Bronchial epithelial cell (primary cell): Measurements from ENCODE around the gene SLC22A4. TPM values are rescaled to one million over a fixed set of nuclear protein-coding genes. Genes with fewer than 3 reads are reported as not detected.

Experiments
- DNase-seq: peaks from one replicate; pipeline ENCODE4 v3.0.0-alpha.2; 2010; ENCODE audit warnings: low read depth
- FAIRE-seq: peaks from 2 replicates; lab custom pipeline; 2011; peaks lifted over from hg19 to GRCh38; lab: Jason Lieb, UNC
- H3K27me3 ChIP-seq: 2 replicates; pipeline ENCODE4 v1.5.1; 2011; ENCODE audit warnings: low read length; ENCODE audit not compliant: control insufficient read depth, insufficient read depth
- H3K36me3 ChIP-seq: 2 replicates; pipeline ENCODE4 v1.5.1; 2011; ENCODE audit warnings: low read length; ENCODE audit not compliant: control insufficient read depth, insufficient read depth
- H3K4me3 ChIP-seq: 2 replicates; pipeline ENCODE4 v1.5.1; 2011; ENCODE audit warnings: mild to moderate bottlenecking, low read depth, low read length, control low read depth
- CTCF ChIP-seq: IDR thresholded peaks from 2 replicates; pipeline ENCODE4 v1.5.1; 2011; ENCODE audit warnings: mild to moderate bottlenecking, moderate library complexity, low read length, control low read depth, inconsistent platforms; ENCODE audit not compliant: insufficient read depth, severe bottlenecking
- total RNA-seq: library from RNA; depleted of rRNA; stranded (reverse); fragments of >200 nt; gene quantifications from 2 replicates; pipeline ENCODE4 v1.2.1, GENCODE V29; 2014

The SLC22A4 gene
- total RNA-seq, 1 donor from 2014 or later, result 0.26 TPM

- no peaks in the 10 kb centered on the region for H3K27me3 ChIP-seq
- no peak for DNase-seq
- no peak overlapping the region for H3K4me3 ChIP-seq
- no peak for TF ChIP-seq CTCF
- peaks cover 8% of the 10 kb centered on the region for H3K36me3 ChIP-seq
- FAIRE-seq, result no peak
These were observed 25.8 kb downstream of the SLC22A4 start for GRCh38 chr5:132319975-132320374.

- no peak for TF ChIP-seq CTCF
- DNase-seq (peak; percentile 29), FAIRE-seq (no peak)
- peaks cover 13% of the 10 kb centered on the region for H3K36me3 ChIP-seq
- no peak overlapping the region for H3K4me3 ChIP-seq
- H3K27me3 ChIP-seq, result no peaks in the 10 kb centered on the region
These were observed 27.0 kb downstream of the SLC22A4 start for GRCh38 chr5:132321109-132321721.

GRCh38 chr5:132322266-132322665 lies 28.1 kb downstream of the SLC22A4 start:
- no peak for FAIRE-seq

GRCh38 chr5:132323202-132323601 lies 29.0 kb downstream of the SLC22A4 start:
- H3K36me3 ChIP-seq, result peaks cover 12% of the 10 kb centered on the region
- FAIRE-seq, result no peak
- H3K27me3 ChIP-seq, result no peaks in the 10 kb centered on the region
- no peak for TF ChIP-seq CTCF
- no peak overlapping the region for H3K4me3 ChIP-seq
- no peak for DNase-seq

More at GRCh38 chr5:132322266-132322665, 28.1 kb downstream of the SLC22A4 start:
- H3K4me3 ChIP-seq, result no peak overlapping the region
- no peaks in the 10 kb centered on the region for H3K27me3 ChIP-seq
- DNase-seq, result no peak
- H3K36me3 ChIP-seq, result peaks cover 12% of the 10 kb centered on the region
- no peak for TF ChIP-seq CTCF

GRCh38 chr5:132325691-132326090 lies 31.5 kb downstream of the SLC22A4 start:
- TF ChIP-seq CTCF, result no peak

GRCh38 chr5:132327252-132327955 lies 33.2 kb downstream of the SLC22A4 start:
- Histone ChIP-seq H3K27me3 (no peaks in the 10 kb centered on the region), H3K4me3 (no peak overlapping the region), H3K36me3 (peaks cover 15% of the 10 kb centered on the region)
- no peak for DNase-seq
- no peak for FAIRE-seq
- TF ChIP-seq CTCF, result no peak

More at GRCh38 chr5:132325691-132326090, 31.5 kb downstream of the SLC22A4 start:
- no peak for FAIRE-seq
- peaks cover 16% of the 10 kb centered on the region for H3K36me3 ChIP-seq
- no peaks in the 10 kb centered on the region for H3K27me3 ChIP-seq
- no peak for DNase-seq
- no peak overlapping the region for H3K4me3 ChIP-seq
